Neural crest cell (in vitro differentiated cells): Measurements from ENCODE around the gene ASTL. TPM values are rescaled to one million over a fixed set of nuclear protein-coding genes. Genes with fewer than 3 reads are reported as not detected.

ENCODE experiments used
- DNase-seq: peaks from one replicate; pipeline ENCODE4 v3.0.0; 2021; ENCODE audit warnings: low read depth, mixed read lengths, low spot score
- H3K27ac Mint-ChIP-seq: one replicate; pipeline ENCODE4 v1.8.0; 2021; ENCODE audit warnings: mild to moderate bottlenecking, mixed read lengths; ENCODE audit not compliant: unreplicated experiment
- H3K27me3 Mint-ChIP-seq: 2 replicates; pipeline ENCODE4 v1.8.0; 2021; ENCODE audit warnings: low read depth, mild to moderate bottlenecking, mixed read lengths
- H3K36me3 Mint-ChIP-seq: 2 replicates; pipeline ENCODE4 v1.8.0; 2021; ENCODE audit warnings: low read depth, mild to moderate bottlenecking, mixed read lengths
- H3K4me1 Mint-ChIP-seq: 2 replicates; pipeline ENCODE4 v1.8.0; 2021; ENCODE audit warnings: mixed read lengths
- H3K4me3 Mint-ChIP-seq: one replicate; pipeline ENCODE4 v1.8.0; 2021; ENCODE audit warnings: mild to moderate bottlenecking, mixed read lengths
- H3K9me3 Mint-ChIP-seq: 2 replicates; pipeline ENCODE4 v1.8.0; 2021; ENCODE audit warnings: mixed read lengths
- total RNA-seq: library from RNA; stranded (reverse); gene quantifications from 2 replicates; pipeline ENCODE4 v1.2.1, GENCODE V29; 2021
- TF ChIP-seq, protein P1 (sequence below): fragments of 200-600 bp; sonication (generic); conservative IDR thresholded peaks from 2 replicates; pipeline ENCODE4 v1.5.0; 2021; ENCODE audit warnings: antibody characterized with exemption, mild to moderate bottlenecking

The ASTL gene
- total RNA-seq, 1 donor from 2014 or later, result not detected

DNA sequence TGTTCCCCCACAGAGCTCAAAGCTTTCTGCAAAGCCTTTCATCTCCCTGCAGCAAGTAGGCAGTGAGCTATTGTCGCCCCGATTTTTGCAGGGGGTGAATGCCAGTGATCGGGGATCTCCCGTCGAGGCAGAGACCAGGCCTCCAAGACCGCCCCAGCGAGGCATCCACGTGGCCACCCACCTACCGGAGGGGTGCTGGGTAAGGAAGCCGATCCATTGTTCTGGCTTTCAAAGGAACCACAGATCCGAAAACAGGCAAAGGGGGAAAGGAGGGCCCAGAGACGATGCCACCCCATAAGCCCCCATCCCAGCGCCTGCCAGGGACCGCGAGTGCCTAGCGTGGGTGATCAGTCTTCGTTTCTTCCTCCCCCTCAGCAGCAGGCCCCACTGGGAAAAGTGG is 24.4 kb downstream of the ASTL start:
- no peak for DNase-seq
- H3K4me1 Mint-ChIP-seq, result peaks cover 13% of the 10 kb centered on the region
- H3K4me3 Mint-ChIP-seq, result peak overlapping the region; percentile 13
- no peak overlapping the region for H3K27ac Mint-ChIP-seq
- H3K36me3 Mint-ChIP-seq, result no peaks in the 10 kb centered on the region
- H3K9me3 Mint-ChIP-seq, result no peaks in the 10 kb centered on the region
- H3K27me3 Mint-ChIP-seq, result peaks cover 22% of the 10 kb centered on the region
- TF ChIP-seq, protein P1, sequence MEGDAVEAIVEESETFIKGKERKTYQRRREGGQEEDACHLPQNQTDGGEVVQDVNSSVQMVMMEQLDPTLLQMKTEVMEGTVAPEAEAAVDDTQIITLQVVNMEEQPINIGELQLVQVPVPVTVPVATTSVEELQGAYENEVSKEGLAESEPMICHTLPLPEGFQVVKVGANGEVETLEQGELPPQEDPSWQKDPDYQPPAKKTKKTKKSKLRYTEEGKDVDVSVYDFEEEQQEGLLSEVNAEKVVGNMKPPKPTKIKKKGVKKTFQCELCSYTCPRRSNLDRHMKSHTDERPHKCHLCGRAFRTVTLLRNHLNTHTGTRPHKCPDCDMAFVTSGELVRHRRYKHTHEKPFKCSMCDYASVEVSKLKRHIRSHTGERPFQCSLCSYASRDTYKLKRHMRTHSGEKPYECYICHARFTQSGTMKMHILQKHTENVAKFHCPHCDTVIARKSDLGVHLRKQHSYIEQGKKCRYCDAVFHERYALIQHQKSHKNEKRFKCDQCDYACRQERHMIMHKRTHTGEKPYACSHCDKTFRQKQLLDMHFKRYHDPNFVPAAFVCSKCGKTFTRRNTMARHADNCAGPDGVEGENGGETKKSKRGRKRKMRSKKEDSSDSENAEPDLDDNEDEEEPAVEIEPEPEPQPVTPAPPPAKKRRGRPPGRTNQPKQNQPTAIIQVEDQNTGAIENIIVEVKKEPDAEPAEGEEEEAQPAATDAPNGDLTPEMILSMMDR, result no peak

DNA sequence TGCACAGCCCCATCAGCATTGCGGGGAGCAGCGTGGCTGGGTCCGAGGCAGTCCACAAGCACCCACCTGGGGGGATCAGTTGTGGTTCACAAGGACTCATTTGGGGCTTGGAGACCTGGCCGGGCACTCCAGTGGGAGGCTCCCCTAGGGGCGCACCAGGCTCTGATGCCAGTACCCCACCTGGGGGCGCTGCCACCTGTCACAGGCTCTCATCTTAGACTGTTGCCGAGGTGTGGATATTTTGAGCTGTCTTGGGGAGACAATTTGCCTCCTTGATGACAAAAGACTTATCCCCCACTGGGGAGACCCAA is 25.0 kb downstream of the ASTL start:
- Mint-ChIP-seq H3K27me3 (peaks cover 19% of the 10 kb centered on the region), H3K27ac (no peak overlapping the region), H3K36me3 (no peaks in the 10 kb centered on the region), H3K9me3 (no peaks in the 10 kb centered on the region), H3K4me1 (peaks cover 19% of the 10 kb centered on the region), H3K4me3 (peak overlapping the region; percentile 44)
- TF ChIP-seq, protein P1, result no peak
- no peak for DNase-seq

DNA sequence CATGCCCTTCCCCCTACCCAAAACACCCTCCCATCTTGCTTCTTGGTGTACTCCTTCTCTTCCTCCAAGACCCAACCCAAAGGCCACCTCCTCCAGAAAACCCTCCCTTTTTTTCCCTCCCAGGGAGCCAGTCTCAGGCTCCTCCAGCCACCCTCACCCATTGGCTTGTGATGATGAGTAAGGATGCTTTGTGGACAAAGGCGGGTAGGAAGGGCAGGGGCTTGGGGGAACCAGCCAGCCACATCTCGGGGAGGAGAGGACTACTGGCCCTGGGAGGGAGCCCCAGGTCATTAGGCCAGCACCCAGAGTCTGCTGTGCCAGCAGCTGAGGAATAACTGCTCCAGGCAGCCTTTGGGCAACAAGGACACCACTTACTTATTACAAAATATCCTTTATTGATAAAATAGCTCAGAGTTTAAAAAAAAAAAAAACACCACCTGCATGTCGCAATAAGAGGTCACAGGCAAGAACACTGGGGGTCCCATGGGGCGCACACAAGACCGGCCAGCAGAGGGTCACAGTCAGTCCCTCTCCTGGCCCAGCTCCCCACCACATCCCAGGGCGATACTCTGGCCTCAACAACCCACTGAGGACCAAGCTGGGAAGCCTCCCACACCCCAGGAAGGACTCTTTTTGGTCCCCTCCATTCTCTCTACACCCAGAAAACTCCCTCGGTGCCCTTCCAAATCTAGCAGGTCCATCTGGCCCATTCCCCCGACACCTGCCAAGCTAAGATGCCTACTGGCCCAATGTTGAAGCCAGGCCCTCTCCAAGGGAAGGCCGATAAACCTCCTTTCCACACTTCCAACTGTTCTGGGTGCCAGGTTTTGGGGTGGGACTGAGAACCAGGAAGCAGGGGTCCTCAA is 25.6 kb downstream of the ASTL start:
- Mint-ChIP-seq H3K27me3 (peaks cover 16% of the 10 kb centered on the region), H3K9me3 (no peaks in the 10 kb centered on the region), H3K4me3 (peak overlapping the region; percentile 44), H3K4me1 (peaks cover 24% of the 10 kb centered on the region), H3K27ac (no peak overlapping the region), H3K36me3 (no peaks in the 10 kb centered on the region)
- TF ChIP-seq, protein P1, result no peak
- no peak for DNase-seq

- Mint-ChIP-seq H3K27me3 (peaks cover 9% of the 10 kb centered on the region), H3K4me3 (no peak overlapping the region), H3K4me1 (peaks cover 19% of the 10 kb centered on the region), H3K9me3 (no peaks in the 10 kb centered on the region), H3K27ac (no peak overlapping the region), H3K36me3 (no peaks in the 10 kb centered on the region)
- TF ChIP-seq, protein P1, result no peak
- DNase-seq, result no peak
These were observed 26.3 kb downstream of the ASTL start for GRCh38 chr2:96111823-96112500.

DNA sequence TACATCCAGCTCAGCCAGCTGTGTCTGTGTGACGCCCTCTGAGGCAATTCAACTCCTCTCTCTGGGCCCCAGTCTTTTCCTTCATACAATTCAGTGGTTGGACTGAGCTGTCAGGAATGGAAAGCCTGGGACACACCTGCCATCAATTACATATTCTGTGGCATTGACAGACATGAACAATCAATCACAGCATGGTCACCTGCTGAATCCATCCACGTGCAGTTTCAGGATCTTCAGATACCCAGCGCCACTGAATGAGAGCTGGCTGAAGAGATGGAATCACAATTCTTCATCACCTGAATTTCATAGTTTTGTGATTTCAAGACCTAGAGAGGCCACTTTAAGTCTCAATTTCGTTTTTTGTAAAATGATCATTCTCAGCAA is 27.1 kb downstream of the ASTL start:
- Mint-ChIP-seq H3K9me3 (no peaks in the 10 kb centered on the region), H3K36me3 (no peaks in the 10 kb centered on the region), H3K4me3 (no peak overlapping the region), H3K27me3 (peaks cover 9% of the 10 kb centered on the region), H3K27ac (no peak overlapping the region), H3K4me1 (peaks cover 19% of the 10 kb centered on the region)
- no peak for DNase-seq
- TF ChIP-seq, protein P1, result no peak
